ENCODE data around the gene FSTL1. TPM values are rescaled to one million over a fixed set of nuclear protein-coding genes. Genes with fewer than 3 reads are reported as not detected.

The FSTL1 gene
- total RNA-seq, 1 donor from 2014 or later, result 1,082 TPM

DNA sequence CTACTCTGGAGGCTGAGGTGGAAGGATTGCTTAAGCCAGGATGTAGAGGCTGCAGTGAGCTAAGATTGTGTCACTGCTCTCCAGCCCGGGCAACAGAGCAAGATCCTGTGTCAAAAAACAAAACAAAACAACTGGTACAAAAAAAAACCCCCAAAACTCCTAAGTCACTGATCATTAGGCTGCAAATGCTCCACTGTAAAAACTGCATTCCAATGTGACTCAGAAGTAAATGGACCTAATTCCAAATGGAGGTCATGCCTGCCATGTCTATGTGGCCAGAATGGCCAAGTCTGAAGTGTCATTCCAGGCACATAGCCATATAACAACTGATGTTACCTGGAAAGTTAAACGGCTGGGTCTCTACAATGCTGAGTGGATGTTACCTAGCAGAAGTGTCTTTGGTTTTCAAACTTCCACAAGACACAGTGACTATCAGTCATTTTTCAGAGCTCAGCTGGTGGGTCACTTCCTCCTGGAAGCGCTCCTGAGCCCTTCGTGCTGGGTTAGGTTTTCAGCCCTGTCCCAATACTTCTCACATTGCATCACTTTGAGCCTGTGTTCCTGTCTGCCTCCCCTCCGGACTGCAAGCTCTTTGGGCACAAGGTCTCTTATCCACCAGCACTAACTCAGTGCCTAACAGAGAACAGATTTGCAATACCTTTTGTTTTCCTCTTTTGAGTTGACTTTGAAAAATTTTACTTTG lies 10.6 kb downstream of the FSTL1 start:
- no peak for DNase-seq (ENCODE audit: low spot score)

DNA sequence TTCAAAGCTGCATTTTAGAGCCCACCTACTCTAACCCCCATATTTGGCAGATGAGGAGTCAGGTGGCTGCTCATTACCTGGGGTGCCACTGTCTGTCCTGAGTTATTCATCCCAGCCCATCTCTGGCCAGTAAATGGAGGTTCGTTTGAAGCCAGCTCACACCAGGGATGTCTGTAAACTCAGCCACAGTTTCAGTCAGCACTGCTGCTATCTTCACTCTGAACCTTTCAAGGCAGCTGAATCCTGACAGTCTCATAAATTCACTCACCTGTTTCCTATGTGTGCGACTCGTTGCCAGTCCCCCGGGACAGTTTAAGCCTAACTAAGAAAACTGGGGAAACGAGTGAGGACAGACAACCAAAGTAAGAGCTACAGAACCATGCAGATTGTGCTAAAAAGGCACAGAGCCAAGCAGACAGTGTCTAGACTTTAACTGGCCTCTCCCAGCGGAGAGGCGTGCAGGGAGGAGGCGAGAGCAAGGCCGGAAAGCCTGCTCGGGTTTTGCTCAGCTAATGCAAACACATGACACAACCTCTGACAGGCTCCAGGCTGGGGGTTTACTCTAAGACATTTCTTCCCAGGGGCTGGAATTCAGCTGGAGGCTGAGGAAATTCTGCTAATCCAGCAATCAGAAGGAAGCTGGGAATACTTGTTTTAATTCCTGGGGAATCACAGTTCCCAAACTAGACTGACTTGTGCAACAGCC lies 12.0 kb downstream of the FSTL1 start:
- peak; percentile 97 for DNase-seq (ENCODE audit: low spot score)

DNA sequence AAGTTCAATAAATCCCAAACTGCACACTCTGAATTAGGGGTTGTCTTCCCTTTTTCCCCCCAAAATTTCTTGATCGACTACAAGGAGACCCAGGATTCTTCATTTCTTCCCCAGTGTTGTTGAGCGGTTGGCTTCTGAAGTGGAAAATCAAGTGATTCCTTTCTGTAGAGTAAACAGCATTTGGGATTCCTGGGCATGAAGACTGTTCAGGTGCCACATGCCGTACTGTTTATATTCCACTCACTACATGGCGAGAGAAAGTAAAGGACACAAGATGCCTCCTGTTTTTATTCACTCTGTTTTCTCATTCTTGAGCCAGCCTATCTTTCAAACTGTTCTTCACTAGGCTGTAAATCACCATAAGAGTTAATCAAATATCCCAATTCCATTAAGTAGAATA lies 12.6 kb downstream of the FSTL1 start:
- no peak for DNase-seq (ENCODE audit: low spot score)

DNA sequence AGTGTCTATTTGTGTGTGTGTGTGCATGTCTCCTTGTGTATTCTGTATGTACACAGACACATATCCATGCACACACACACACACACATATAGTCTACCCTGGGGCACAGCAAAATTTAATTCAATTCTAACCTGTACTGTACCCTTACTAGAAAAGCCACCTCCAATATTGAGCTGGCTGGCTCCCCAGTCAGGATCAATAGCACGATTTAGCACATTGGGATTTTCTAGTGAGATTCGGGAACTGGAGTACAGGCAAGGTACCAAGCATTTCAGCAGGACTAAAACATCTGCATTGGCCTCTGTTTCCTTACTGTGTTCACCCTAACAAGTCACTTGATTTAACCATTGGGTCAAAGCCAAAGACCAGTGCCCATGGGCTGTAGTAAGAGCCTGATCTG lies 13.2 kb downstream of the FSTL1 start:
- DNase-seq (ENCODE audit: low spot score), result no peak

DNA sequence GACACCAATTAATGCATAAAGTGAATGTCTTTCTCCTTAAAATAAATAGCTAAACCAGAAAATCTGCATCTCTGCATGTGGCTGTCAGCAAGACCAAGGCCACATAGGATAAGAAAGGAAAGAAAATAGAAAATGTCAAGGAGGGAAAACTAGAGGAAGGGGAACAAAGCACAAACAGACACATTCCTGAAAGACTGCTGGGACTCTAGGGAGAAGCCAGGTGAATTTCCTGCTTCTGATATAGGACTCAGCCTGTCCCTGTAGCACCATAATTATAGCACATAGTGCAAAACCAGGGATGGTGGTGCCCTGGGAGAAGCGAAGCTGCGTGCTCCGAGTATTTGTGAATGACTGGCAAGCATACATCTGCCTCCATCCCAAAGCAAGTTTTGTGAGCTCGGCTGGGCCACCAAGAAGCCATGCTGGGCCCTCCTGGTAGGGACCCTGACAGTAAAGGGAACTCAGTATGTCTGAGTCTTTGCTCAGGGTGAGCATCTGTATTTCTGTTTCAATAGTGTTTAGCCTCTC lies 14.2 kb downstream of the FSTL1 start:
- DNase-seq (ENCODE audit: low spot score), result no peak

DNA sequence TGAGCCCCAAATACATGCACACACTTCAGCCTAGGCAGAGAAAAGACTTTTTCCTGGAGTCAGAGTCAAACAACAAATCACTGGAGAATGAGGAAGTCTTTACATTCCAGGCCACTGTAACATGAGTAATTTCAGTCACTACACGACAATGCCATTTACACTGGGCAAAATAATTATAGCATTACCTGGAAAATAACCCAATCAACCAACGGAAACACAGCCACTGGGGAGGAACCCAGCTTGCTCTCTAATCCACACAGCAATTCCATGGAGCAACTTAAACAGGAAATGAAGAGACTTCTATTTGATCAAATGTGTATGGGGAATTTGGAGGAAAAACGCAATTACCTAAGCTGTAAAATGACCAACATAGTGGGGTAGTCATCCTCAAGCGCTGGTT lies 15.2 kb downstream of the FSTL1 start:
- DNase-seq (ENCODE audit: low spot score), result peak; percentile 45

DNA sequence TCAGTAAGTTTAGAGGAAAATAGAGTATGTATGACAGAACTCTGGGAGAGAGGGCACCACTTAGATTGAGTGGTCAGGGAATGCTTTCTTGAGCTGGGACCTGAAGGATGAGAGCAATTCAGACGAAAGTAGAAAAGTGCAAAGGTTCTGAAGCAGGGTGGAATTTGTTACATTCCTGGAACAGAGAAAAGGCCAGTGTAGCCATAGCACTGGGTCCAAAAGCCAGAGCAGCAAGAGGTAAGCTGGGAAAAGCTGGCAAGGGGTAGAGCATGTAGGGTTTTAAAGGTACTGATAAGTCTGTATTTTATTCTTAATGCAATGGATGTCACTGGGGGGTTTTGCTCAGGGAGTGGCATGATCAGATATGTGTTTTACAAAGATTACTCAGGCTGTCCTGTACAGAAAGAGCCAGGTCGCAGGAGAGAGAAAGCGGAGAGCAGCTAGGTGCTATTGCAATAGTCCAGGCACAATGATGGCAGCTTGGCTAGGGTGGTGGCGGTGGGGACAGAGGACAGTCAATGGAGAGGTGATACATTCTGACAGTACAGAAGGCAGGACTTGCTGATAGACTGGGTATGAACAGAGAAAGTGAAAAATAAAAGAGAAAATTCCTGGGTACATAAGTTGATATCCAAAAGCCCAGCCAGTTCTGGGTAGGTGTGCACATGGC lies 17.0 kb downstream of the FSTL1 start:
- DNase-seq (ENCODE audit: low spot score), result no peak

DNA sequence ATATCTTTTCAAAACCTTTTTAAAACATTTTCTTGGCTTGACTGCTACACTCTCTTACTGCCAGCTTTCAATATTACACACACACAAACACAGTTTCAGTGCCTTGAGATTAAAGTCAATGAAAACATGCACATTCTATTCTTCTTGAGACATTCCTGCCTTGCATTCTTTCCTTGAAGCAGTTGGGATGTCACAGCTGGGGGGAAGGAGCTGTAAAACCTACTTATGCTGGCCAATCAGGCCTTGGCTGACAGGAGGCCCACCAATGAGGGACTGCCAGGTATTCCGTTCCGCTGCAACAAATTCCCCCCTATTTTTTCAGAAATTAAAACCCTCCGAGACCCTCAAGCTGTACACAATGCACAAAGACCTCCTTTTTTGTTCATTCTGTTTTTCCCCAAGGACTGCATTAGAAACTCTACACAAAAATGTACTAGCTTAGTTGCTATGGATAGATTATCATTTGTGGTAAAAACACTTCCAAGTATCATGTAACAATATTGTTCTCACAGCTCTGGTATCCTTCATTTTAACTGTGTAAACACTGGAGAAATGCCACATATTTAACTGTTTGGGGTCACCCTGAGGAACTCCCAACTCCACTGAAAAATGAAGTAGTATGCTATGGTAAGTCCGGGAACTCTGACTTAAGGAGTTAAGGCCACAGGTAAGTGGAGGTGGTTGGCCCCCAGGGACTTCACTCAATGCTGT lies 18.5 kb downstream of the FSTL1 start:
- peak; percentile 69 for DNase-seq (ENCODE audit: low spot score)

DNA sequence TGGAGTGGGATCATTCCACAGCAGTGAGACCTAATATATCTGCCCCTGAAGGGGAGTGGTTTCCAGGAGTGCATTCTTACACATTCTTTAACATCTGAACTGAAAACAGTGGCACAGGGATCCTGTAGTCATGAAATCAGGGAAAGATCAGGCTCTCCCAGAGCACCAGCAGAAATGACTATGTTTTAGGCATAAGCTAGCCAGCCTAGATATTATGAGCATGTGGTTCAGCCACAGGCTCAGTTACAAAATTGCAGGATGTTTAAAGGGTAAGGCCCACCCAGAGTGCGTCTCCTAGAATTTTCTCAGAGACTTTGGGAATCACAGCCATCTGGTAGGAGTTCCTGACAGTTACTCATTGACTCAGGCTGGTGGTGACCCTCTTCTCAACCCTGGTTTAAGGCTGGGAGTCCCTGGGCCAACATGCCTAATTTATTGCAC lies 20.9 kb downstream of the FSTL1 start:
- no peak for DNase-seq (ENCODE audit: low spot score)

DNA sequence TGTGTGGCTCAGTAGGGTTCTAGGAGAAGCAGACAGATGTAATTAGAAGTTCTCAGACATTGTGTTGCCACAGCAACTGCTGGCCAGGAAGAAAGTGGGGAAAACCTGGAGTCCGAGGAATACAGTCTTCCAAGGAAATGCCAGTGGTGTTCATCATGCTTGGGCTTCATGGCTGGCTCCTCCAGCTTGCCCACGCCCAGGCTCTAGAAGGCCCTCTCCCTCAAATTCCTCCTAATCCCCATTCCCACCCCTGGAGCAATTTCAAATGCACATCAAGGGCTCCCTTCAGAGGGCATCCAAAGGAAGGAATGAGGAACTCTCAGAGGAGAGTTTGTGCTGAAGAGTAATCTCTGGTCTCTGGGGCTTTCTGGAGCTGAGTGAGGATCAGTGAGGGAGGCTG lies 21.9 kb downstream of the FSTL1 start:
- peak; percentile 59 for DNase-seq (ENCODE audit: low spot score)

DNA sequence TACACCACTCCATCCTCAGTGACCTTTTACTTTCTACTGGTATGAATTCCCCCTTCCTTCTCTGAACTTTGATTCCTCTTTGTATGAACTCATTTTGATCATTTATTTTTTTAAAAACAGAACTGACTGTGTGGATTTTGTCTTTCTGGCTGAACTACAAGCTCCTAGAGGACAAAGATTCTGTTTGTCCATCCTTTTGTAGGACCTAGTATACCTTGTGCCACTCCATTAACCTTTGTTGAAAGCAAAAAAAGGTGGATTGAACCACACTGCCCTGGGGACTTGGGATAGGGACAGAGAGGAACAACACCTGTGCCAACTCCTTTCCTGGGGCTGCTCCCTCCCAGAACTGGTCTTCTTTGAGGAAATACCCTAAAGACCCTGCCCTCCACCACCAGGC lies 23.6 kb downstream of the FSTL1 start:
- DNase-seq (ENCODE audit: low spot score), result no peak

DNA sequence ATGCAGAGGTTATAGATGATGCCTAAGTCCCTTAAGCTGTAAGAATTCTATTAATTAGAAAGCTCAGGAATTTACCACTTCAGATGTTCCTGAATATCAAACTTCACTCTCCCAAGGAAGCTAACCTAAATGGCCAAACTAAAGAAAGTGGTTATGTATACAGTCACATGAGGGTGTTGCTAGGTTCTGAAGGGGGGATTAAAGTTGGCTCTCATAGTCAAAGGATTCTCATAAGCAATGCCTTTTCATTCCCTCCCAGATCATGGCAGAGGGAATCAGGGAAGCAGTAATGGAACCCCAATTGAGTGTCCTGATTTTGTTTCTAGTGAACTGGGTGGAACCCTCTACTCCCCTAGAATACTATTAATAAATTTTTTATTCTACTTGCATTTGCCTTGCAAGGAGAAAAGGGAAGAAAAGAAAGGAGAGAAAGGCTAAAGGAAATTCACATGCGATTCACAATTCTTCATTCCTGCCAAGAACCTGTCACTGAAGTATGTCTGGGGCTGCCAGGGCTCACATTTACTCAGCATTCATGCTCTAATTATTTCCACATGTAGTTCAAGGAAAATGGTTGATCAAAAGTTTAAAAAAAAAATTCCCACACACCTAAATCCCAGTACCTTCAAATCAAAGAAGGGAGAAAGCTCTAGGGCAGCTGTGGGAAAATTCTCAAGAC lies 25.1 kb downstream of the FSTL1 start:
- peak; percentile 88 for DNase-seq (ENCODE audit: low spot score)

DNA sequence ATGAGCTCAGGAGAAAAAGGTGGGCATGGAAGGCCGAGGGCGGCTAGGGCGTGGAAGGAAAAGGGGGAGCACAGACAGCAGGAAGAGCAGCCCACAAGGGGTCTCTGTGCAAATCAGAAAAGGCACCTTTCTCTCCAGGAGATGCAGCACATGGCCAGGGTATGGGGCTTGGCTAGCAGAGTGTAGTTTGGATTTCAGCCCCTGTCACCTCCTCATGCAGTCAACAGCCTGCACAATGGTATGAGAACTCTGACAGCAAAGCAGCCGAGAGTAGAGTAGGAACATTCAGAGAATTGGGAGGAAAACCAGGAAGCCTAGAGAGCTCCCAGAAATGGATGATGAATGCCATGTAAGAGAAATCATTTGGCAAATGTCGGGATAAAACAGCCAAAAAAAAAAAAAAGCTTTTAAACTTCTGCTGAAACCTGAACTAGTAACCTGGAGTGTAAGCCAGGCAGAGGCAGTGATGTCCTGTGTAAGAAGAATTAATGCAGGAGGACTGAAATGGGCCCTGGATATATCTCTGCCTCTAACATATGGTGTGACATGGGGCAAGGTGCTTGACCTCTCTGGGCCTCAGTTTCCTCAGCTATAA lies 25.7 kb downstream of the FSTL1 start:
- DNase-seq (ENCODE audit: low spot score), result no peak

DNA sequence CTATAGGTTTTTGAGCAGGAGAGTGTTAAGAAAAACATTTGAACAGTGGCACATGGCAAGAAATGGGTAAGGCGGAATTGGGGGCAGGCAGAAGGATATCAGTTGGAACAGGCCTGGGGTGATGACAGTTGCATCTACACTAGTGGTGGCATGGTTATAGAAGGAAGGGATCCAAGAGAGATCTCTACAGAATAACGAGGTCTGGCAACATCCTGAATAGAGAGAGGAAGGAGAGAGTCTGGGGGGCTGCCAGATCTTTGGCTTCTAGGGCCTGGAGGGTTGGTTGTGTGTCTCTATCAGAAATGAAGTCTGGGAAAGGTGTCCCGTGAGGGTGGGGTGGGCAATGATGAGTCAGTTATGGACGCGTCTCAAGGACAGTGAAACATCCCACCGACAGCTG lies 26.3 kb downstream of the FSTL1 start:
- DNase-seq (ENCODE audit: low spot score), result no peak

DNA sequence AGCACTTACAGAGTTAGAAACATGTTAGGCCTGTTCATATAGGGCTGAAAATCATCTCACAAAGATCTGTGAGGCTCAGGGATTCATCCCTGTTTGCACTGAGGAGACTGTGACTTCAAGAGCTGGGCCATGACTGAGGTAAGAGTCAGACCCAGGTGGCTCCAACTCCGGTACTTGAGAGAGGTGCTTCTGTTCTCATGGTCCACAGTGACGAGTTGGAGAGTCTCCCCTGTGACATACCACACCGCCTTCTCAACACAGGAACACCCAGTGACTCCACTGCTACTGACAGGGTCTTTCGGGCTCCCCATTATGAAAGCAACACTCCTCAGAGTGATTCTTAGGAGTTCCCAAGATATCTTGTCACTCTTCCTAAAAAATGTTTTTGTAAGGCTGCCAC lies 27.4 kb downstream of the FSTL1 start:
- DNase-seq (ENCODE audit: low spot score), result no peak

DNA sequence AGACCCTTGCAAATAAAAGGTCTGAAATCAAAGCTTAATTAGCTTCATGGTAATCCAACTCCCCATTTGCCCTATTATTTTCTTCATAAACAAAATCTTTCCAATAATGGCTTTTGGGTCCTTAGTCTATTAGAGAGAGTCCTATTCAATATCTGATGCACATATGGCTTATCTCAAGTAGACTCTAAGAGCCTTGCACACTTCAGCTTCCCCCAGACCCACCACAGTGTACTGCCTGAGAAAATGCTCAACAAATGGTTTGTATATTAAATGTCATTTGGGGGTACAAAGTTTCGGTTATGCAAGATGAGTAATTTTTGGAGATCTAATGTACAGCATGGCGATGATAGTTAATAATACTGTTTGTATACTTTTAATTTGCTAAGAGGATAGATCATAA lies 28.9 kb downstream of the FSTL1 start:
- no peak for DNase-seq (ENCODE audit: low spot score)

DNA sequence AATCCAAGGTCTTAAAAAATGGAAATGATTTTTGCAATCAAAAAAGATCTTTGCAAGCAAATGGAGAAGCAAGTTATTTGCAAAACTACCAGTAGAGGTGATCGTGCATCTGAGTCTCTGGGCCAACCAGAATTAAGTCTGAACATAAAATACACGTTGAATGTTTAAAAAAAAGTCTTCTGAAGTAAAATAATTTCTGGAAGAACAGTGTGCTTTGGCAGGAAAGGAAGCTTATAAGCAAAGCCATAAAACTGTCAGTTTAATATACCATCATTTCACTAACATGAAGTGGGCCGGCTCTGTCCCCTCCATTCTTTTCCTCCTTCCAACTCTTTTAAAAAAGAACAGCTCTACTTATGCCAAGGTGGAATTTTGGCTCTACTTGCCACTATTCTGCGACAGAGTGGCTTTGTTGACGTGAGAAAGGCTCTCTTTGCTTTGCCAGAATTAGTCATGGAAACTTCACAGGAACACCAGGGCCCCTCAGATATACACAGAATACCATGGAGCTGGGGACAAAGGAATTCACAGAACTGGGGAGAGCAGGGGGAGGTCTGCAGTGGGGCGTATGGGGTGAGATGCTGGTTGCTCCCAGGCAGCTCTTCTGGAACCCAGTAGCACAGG lies 29.8 kb downstream of the FSTL1 start:
- peak; percentile 81 for DNase-seq (ENCODE audit: low spot score)

DNA sequence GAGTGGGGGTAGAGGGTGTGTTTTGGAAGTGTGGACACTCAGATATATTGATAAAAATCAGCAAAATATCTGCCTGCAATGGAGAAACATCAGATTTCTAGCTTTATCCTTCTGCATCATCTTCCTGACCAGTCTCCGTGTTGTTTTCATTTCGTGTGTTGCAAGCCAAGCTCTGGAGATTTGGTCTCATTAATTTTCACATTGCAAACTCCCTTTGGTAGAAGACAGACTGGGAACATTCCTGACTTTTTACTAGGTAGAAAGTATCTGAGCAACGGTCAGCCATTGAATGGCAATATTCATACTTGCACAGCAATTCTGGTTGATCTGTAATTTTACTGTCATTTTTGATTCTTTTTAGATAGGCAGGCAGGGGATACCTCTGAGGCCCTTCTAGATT lies 30.4 kb downstream of the FSTL1 start:
- DNase-seq (ENCODE audit: low spot score), result no peak

DNA sequence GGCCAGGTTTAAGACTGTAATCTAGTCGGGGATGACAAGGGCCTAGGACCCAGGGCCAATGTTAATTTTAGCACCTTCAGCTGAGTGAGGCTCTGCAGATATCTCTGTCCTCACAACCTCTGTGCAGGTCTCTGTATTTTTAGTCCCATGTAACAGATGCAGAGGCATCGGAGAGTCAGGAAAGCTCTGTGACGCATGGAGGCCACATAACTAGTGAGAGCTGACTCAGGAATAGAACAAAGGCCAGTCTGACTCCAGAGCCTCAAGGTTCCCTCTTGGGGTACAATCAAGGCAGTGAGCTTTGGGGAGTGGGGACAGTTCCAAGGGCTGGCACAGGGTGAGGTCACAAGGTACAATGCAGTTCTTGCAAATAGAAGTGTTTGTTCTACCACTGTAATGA lies 31.0 kb downstream of the FSTL1 start:
- no peak for DNase-seq (ENCODE audit: low spot score)

DNA sequence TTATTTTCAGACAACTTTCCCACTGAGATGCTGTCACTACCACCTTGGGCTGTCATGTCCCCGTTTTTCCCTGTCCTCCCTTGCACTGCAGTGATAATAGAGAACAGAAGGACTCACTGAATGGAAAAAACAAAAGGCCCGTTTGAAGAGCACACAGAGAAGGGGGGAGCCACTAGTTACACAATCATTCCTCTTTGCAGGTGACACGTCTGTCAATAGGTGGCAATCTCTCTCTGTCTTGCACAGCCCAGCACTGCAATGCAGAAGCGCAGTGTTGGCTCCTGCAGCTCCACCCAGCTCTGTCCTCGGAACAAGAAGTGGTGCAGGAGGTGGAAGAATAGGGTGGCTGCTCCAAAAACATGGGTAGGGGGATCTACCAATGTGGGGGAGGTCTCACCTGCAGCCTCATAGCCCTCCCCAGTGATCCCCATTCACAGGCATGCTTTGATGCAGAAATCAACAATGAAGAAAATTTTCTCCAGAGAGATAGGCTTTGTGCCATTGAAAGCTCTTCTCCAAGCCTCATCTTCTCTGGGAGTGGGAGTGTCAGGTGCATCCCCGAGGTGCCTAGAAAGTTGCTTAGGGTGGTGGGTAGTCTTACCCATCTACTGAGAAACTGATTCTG lies 31.8 kb downstream of the FSTL1 start:
- DNase-seq (ENCODE audit: low spot score), result peak; percentile 43

All from umbilical cord (tissue), 2 donors.